ENCODE data around the gene INPP5A.

The INPP5A gene

DNA sequence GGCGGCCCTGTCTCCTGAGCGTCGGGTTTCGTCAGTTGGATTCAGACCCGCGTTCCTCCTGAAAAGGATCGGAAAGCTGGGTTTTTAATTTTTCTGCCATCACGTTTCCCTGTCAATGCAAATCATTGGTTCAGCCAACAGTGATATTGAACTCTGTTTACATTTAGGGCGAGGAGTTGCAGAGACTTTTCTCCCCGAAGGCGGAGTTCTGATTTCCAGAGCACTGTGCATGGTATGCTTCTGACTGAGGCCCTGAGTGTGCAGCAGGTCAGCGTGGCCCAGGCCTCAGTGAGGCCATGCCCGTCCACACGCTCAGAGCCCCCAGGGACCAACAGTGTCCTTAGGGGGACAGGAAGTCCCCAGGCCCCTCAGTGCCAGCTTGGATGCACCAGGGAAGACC, 221.3 kb downstream of the INPP5A start:
- DNase-seq (ENCODE audit: low read depth, low spot score) = no peak
- H3K4me1 ChIP-seq (ENCODE audit: insufficient read depth, insufficient read length) = no peaks in the 10 kb centered on the region
- no peak overlapping the region for H3K9ac ChIP-seq (ENCODE audit: insufficient read length, low read depth)
- TF ChIP-seq ZNF274 (IDR thresholded peaks at IDR 0.05; ENCODE audit: low read depth, low read length) = no peak
- no peak for TF ChIP-seq YY1 (IDR thresholded peaks at IDR 0.05; ENCODE audit: insufficient read depth, insufficient read length)
- no peak for TF ChIP-seq SUZ12 (IDR thresholded peaks at IDR 0.05; ENCODE audit: extremely low read depth, insufficient read depth, insufficient read length)
- no peaks in the 10 kb centered on the region for H3K27me3 ChIP-seq (ENCODE audit: insufficient read depth, insufficient read length)
- peaks cover 10% of the 10 kb centered on the region; the same call in 1 of the 2 replicates for H3K9me3 ChIP-seq (ENCODE audit: insufficient read depth, low read length)
- peaks cover 5% of the 10 kb centered on the region for H3K36me3 ChIP-seq (ENCODE audit: insufficient read depth, insufficient read length, low read length)
- no peak overlapping the region for H3K4me3 ChIP-seq (ENCODE audit: insufficient read length, low read depth)

DNA sequence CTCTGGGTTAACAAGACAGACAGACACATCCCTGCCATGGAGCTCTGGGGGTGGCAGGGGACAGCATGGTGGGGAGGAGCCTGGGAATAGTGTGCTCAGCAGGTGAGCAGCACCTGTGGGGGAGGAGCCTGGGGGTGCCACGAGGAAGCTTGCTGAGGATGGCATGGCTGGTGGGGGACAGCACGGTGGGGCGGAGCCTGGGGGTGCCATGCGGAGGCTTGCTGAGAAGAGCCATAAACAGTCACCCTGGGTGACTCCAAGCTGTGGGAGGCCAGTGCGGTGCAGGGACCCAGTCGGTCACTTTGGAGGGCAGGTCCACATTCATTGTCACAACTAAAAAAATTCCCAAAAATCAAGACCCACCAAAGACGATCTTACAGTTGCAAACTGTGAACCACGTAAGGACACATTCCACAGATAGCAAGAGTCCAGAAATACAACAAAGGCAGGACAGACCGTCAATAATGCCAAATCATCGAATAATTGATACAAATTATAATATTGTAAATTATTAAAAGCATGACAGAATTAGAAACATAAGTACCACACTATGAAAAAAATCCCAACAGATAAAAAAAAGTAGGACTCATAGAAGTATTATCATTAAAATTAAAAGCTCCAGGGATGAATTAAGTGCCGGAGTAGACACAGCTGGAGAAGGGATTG, 223.9 kb downstream of the INPP5A start:
- TF ChIP-seq YY1 (IDR thresholded peaks at IDR 0.05; ENCODE audit: insufficient read depth, insufficient read length) (no peak), SUZ12 (IDR thresholded peaks at IDR 0.05; ENCODE audit: extremely low read depth, insufficient read depth, insufficient read length) (no peak), ZNF274 (IDR thresholded peaks at IDR 0.05; ENCODE audit: low read depth, low read length) (no peak)

DNA sequence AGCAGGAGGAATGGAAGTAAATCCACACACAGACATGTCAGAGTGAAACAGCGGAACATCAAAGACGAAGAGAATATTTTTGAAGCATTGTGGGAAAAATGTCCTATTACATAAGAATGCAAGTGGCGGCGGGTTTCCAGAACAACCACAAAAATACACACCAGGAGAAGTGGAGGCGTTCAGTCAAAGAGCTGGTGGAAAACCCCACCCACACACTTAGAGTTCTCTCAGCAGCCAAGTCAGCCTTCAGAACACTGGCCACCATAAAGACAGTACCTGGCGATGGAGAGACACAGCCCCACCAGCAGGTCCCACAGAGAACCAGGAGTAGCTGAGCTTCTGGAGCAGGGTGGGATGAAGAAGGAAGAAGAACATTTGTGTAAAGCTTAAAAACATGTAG, 224.7 kb downstream of the INPP5A start:
- DNase-seq (ENCODE audit: low read depth, low spot score) = no peak
- H3K27me3 ChIP-seq (ENCODE audit: insufficient read depth, insufficient read length) = no peaks in the 10 kb centered on the region
- H3K9ac ChIP-seq (ENCODE audit: insufficient read length, low read depth) = no peak overlapping the region
- TF ChIP-seq YY1 (IDR thresholded peaks at IDR 0.05; ENCODE audit: insufficient read depth, insufficient read length) (no peak), SUZ12 (IDR thresholded peaks at IDR 0.05; ENCODE audit: extremely low read depth, insufficient read depth, insufficient read length) (no peak), ZNF274 (IDR thresholded peaks at IDR 0.05; ENCODE audit: low read depth, low read length) (no peak)
- no peaks in the 10 kb centered on the region for H3K4me1 ChIP-seq (ENCODE audit: insufficient read depth, insufficient read length)
- peaks cover 10% of the 10 kb centered on the region; the same call in 1 of the 2 replicates for H3K9me3 ChIP-seq (ENCODE audit: insufficient read depth, low read length)
- no peaks in the 10 kb centered on the region for H3K36me3 ChIP-seq (ENCODE audit: insufficient read depth, insufficient read length, low read length)
- H3K4me3 ChIP-seq (ENCODE audit: insufficient read length, low read depth) = no peak overlapping the region

More for the DNA sequence above, 223.9 kb downstream of the INPP5A start:
- H3K36me3 ChIP-seq (ENCODE audit: insufficient read depth, insufficient read length, low read length) = no peaks in the 10 kb centered on the region
- no peak for DNase-seq (ENCODE audit: low read depth, low spot score)
- H3K27me3 ChIP-seq (ENCODE audit: insufficient read depth, insufficient read length) = no peaks in the 10 kb centered on the region
- no peak overlapping the region for H3K9ac ChIP-seq (ENCODE audit: insufficient read length, low read depth)
- H3K9me3 ChIP-seq (ENCODE audit: insufficient read depth, low read length) = peaks cover 10% of the 10 kb centered on the region; the same call in 1 of the 2 replicates
- H3K4me3 ChIP-seq (ENCODE audit: insufficient read length, low read depth) = no peak overlapping the region
- H3K4me1 ChIP-seq (ENCODE audit: insufficient read depth, insufficient read length) = no peaks in the 10 kb centered on the region

DNA sequence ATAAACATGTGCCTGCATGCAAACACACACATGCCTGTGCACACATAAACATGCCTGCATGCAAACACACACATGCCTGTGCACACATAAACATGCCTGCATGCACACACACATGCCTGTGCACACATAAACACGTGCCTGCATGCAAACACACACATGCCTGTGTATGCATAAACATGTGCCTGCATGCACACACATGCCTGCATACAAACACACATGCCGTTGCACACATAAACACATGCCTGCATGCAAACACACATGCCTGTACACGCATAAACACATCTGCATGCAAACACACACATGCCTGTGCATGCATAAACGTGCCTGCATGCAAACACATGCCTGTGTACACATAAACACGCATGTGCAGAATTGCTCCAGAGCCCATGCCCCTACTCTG, 226.0 kb downstream of the INPP5A start:
- no peak overlapping the region for H3K4me3 ChIP-seq (ENCODE audit: insufficient read length, low read depth)
- H3K4me1 ChIP-seq (ENCODE audit: insufficient read depth, insufficient read length) = no peaks in the 10 kb centered on the region
- H3K9me3 ChIP-seq (ENCODE audit: insufficient read depth, low read length) = peaks cover 10% of the 10 kb centered on the region; the same call in 1 of the 2 replicates
- TF ChIP-seq YY1 (IDR thresholded peaks at IDR 0.05; ENCODE audit: insufficient read depth, insufficient read length) = no peak
- H3K36me3 ChIP-seq (ENCODE audit: insufficient read depth, insufficient read length, low read length) = peaks cover 3% of the 10 kb centered on the region
- H3K9ac ChIP-seq (ENCODE audit: insufficient read length, low read depth) = no peak overlapping the region
- H3K27me3 ChIP-seq (ENCODE audit: insufficient read depth, insufficient read length) = no peaks in the 10 kb centered on the region
- no peak for DNase-seq (ENCODE audit: low read depth, low spot score)

DNA sequence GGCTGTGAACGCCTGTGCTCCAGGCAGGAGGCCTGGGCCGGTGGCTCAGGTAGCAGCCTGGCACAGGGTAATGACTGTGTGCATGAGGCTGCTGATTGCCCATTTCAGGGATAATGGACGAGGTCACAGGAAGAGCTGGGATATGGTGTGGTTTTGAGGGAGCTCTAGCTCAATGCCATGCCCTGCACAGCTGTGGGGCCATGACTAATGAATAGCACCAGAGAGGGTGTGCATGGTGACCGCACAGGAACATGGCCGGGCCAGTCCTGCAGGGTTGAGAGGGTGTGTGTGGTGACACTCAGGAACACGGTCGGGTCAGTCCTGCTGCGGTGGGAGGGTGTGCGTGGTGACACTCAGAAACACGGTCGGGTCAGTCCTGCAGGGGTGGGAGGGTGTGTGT, 226.5 kb downstream of the INPP5A start:
- Histone ChIP-seq H3K27me3 (ENCODE audit: insufficient read depth, insufficient read length) (no peaks in the 10 kb centered on the region), H3K9me3 (ENCODE audit: insufficient read depth, low read length) (peaks cover 10% of the 10 kb centered on the region; the same call in 1 of the 2 replicates), H3K9ac (ENCODE audit: insufficient read length, low read depth) (no peak overlapping the region), H3K4me1 (ENCODE audit: insufficient read depth, insufficient read length) (no peaks in the 10 kb centered on the region), H3K36me3 (ENCODE audit: insufficient read depth, insufficient read length, low read length) (peaks cover 6% of the 10 kb centered on the region), H3K4me3 (ENCODE audit: insufficient read length, low read depth) (no peak overlapping the region)
- DNase-seq (ENCODE audit: low read depth, low spot score) = no peak
- TF ChIP-seq YY1 (IDR thresholded peaks at IDR 0.05; ENCODE audit: insufficient read depth, insufficient read length) (no peak), ZNF274 (IDR thresholded peaks at IDR 0.05; ENCODE audit: low read depth, low read length) (no peak), SUZ12 (IDR thresholded peaks at IDR 0.05; ENCODE audit: extremely low read depth, insufficient read depth, insufficient read length) (no peak)

DNA sequence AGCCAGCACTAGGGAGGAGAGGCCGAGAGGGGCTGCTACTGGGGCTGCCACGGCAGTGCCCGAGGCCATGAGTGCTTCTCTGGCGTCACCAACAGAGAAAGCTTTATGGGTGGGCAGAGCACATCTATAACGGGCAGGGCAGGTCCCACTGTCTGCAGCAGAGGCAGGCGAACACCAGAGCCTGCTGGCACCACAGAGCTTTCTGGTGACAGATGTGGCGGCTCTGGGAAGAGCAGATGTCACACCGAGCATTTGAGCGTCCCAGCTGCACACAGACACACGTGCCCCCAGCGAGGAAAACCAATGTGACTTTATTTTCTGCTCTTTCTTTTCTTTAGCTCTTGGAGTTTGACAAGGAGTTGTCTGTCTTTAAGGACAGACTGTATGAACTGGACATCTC, 227.8 kb downstream of the INPP5A start:
- no peak for DNase-seq (ENCODE audit: low read depth, low spot score)
- H3K9ac ChIP-seq (ENCODE audit: insufficient read length, low read depth) = no peak overlapping the region
- H3K4me1 ChIP-seq (ENCODE audit: insufficient read depth, insufficient read length) = no peaks in the 10 kb centered on the region
- H3K36me3 ChIP-seq (ENCODE audit: insufficient read depth, insufficient read length, low read length) = peaks cover 11% of the 10 kb centered on the region
- peaks cover 10% of the 10 kb centered on the region; the same call in 1 of the 2 replicates for H3K9me3 ChIP-seq (ENCODE audit: insufficient read depth, low read length)
- H3K4me3 ChIP-seq (ENCODE audit: insufficient read length, low read depth) = no peak overlapping the region
- no peaks in the 10 kb centered on the region for H3K27me3 ChIP-seq (ENCODE audit: insufficient read depth, insufficient read length)
- no peak for TF ChIP-seq SUZ12 (IDR thresholded peaks at IDR 0.05; ENCODE audit: extremely low read depth, insufficient read depth, insufficient read length)
- no peak for TF ChIP-seq ZNF274 (IDR thresholded peaks at IDR 0.05; ENCODE audit: low read depth, low read length)
- TF ChIP-seq YY1 (IDR thresholded peaks at IDR 0.05; ENCODE audit: insufficient read depth, insufficient read length) = no peak

DNA sequence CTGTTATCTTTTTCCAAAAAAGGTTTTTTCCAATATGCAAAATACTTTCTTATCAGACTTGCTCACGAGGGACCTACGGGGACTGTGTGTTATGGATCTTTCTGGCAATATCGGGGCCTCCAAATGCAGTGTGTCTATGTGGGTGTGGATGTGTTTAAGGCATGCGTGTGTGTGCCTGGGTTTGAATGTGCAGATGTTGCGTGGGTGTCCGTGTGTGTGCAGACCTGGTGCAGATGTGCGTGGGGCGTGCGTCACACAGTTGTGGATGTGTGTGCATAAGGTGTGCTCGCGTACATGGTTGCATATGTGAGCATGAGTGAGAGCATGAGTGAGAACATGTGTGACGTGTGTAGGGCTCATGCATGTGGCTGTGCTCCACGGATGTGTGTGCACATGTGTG, 228.7 kb downstream of the INPP5A start:
- Histone ChIP-seq H3K9ac (ENCODE audit: insufficient read length, low read depth) (no peak overlapping the region), H3K9me3 (ENCODE audit: insufficient read depth, low read length) (peaks cover 10% of the 10 kb centered on the region; the same call in 1 of the 2 replicates), H3K4me3 (ENCODE audit: insufficient read length, low read depth) (no peak overlapping the region), H3K27me3 (ENCODE audit: insufficient read depth, insufficient read length) (no peaks in the 10 kb centered on the region), H3K4me1 (ENCODE audit: insufficient read depth, insufficient read length) (no peaks in the 10 kb centered on the region), H3K36me3 (ENCODE audit: insufficient read depth, insufficient read length, low read length) (peaks cover 11% of the 10 kb centered on the region)
- no peak for TF ChIP-seq SUZ12 (IDR thresholded peaks at IDR 0.05; ENCODE audit: extremely low read depth, insufficient read depth, insufficient read length)
- no peak for DNase-seq (ENCODE audit: low read depth, low spot score)
